Measurements from ENCODE around the gene LRRC38.

GRCh38 chr1:13554798-13555197, 41.0 kb upstream of the LRRC38 start:
- TF ChIP-seq EZH2 (IDR thresholded peaks at IDR 0.05; ENCODE audit: low read depth) = no peak
- no peak for TF ChIP-seq CTCF (conservative IDR thresholded peaks at IDR 0.05)

Measured in PC-9 (cell line).